ENCODE results near the gene IRF3.

IRF3 gene

GRCh38 chr19:49688531-49689132 is 23.0 kb upstream of the IRF3 start:
- Histone ChIP-seq H3K27ac (peak overlapping the region in 10 of 21 experiments; percentile 14 to 82 (median 46)), H3K4me3 (peak overlapping the region in 3 of 7 experiments; percentile 1 to 28 (median 21))

DNA sequence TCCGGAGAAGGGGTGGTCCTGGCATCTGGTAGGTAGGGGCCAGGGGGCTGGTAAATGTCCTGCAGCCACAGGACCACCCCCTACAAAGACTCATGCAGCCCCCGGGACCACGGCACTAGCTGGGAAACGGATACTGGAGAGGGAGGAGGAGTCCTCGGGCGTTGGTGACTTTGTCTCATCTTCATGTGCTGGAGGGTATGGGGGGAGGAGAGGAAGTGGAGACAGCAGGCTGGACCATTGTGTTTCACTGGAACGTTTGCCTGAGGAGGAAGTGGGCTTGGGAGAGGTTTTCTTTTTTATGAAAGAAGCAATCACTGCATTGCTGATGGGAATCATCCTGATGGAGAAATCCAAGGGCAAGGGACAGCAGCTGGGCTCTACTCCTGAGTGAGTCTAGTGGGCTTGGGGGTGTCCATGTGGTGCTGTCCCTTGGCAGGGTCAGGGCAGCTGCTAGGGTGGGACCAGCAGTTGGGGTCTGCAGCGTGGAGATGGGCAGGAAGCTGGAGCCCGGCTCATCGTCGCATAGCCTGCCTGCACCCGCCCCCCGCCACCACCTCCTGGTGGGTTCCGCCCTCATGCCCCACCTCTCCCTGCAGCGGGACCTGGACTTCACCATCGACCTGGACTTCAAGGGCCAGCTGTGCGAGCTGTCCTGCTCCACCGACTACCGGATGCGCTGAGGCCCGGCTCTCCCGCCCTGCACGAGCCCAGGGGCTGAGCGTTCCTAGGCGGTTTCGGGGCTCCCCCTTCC is 22.1 kb upstream of the IRF3 start:
- Histone ChIP-seq H3K4me3 (peak overlapping the region in 1 of 7 experiments; percentile 1), H3K27ac (peak overlapping the region in 11 of 21 experiments; percentile 9 to 82 (median 36))

GRCh38 chr19:49687150-49687549 is 21.5 kb upstream of the IRF3 start:
- peak overlapping the region in 7 of 21 experiments; percentile 2 to 82 (median 35) for H3K27ac ChIP-seq
- no peak overlapping the region for H3K4me3 ChIP-seq

DNA sequence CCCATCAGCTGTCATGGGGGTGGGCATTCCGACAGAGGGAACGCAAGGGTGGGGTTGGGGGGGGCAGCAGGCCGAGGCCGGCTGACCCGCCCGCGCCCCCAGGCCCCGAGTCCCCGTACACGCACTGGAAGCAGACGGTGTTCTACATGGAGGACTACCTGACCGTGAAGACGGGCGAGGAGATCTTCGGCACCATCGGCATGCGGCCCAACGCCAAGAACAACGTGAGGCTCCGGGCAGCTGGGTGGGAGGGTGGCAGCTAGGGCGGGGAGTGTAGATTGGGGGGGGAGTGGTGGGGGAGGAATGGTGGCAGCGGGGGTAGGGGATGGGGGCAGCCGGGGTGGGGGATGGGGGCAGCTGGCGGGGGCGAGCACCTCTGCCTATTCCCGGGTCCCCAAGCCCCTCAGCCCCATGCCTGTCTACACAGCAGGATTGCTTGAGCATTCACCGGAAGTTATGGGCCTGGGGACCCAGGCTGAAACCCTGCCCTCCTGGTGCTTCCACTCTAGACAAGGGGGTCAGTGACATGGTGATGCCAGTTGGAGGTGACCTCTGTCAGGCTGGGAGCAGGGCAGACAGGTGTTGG is 20.9 kb upstream of the IRF3 start:
- H3K4me3 ChIP-seq = no peak overlapping the region

GRCh38 chr19:49685845-49686332 is 20.2 kb upstream of the IRF3 start:
- H3K27ac ChIP-seq = peak overlapping the region in 1 of 21 experiments; percentile 21
- H3K4me3 ChIP-seq = no peak overlapping the region

More for the DNA sequence above, 20.9 kb upstream of the IRF3 start:
- H3K27ac ChIP-seq = peak overlapping the region in 5 of 21 experiments; percentile 2 to 82 (median 43)

- Histone ChIP-seq H3K27ac (peak overlapping the region in 1 of 21 experiments; percentile 1), H3K4me3 (no peak overlapping the region)
These were observed 19.4 kb upstream of the IRF3 start for GRCh38 chr19:49684983-49685553.

DNA sequence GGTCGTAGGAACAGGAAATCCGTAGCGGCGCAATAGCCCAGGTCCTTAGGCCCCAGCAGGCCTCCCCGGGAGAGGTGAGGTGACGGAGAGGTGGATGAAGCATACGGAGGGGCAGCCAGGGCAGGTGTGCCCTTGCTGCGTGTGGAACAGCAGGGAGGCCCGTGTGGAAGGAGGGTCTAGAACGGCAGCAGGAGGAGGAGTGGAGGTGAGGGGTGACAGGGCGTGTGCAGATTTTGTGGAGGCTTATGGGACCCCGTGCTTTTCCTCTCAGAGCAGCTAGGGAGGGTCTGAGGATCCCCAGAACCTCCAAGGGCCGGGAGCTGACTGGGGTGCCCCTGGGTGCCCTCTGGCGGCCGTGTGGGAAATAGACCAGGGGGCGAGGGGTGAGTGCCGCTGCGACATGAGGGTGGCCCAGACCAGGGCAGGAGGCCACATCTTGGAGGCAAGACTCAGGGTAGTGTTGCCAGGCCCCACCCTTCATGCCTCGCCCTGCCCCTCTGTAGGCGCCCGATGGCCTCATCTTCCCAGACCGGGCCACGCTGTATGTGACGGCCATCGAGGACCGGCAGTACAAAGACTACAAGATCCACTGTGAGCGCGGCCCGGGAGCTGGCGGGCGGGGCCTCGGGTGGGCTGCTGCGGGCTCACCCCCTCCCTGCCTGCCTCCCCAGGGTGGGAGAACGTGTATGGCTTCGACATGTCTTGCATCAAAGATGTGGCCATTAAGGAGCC is 18.8 kb upstream of the IRF3 start:
- peak overlapping the region in 1 of 21 experiments; percentile 1 for H3K27ac ChIP-seq
- H3K4me3 ChIP-seq = no peak overlapping the region

DNA sequence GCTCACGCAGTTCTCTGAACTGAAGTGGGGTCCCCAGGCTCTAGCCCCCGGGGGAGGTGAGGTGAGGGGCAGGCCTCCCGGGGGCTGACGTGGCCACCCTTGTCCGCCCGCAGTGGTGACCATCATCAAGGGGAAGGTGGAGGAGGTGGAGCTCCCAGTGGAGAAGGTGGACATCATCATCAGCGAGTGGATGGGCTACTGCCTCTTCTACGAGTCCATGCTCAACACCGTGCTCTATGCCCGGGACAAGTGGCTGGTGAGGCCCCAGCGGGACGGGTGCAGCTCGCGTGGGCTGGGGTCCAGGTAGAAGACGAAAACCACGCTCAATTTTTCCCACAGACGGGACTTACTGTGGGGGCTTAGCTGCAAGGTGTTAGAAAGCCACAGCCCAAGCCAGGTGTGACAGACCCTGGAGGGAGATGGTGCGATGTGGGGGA is 18.2 kb upstream of the IRF3 start:
- no peak overlapping the region for H3K27ac ChIP-seq

DNA sequence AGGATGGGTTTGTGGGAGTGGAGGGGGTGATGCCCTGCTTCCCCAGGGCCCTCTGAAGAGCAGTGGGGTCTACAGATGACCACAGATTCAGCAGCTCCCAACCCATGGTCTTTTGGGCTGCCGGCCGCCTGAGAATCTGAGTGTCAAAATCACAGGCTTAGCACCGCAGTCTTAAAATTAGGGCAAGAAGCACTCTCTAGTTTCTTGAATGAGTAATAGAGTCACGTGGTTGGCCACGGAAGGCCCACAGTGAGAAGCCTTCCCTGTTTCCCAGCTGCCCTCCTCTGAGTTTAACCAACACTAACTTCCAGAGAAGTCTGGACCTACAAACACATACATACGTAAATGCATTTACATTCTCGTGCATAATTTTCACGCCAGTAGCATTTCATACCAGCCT is 16.6 kb upstream of the IRF3 start:
- no peak overlapping the region for H3K4me3 ChIP-seq
- peak overlapping the region in 1 of 21 experiments; percentile 18 for H3K27ac ChIP-seq

More for the DNA sequence above, 18.2 kb upstream of the IRF3 start:
- H3K4me3 ChIP-seq = no peak overlapping the region

GRCh38 chr19:49681830-49682229 is 16.2 kb upstream of the IRF3 start:
- Histone ChIP-seq H3K27ac (peak overlapping the region in 1 of 21 experiments; percentile 18), H3K4me3 (no peak overlapping the region)

- Histone ChIP-seq H3K27ac (peak overlapping the region in 16 of 21 experiments; percentile 11 to 80 (median 51)), H3K4me3 (peak overlapping the region in 3 of 7 experiments; percentile 10 to 17 (median 11))
These were observed 15.0 kb upstream of the IRF3 start for GRCh38 chr19:49680421-49681351.

DNA sequence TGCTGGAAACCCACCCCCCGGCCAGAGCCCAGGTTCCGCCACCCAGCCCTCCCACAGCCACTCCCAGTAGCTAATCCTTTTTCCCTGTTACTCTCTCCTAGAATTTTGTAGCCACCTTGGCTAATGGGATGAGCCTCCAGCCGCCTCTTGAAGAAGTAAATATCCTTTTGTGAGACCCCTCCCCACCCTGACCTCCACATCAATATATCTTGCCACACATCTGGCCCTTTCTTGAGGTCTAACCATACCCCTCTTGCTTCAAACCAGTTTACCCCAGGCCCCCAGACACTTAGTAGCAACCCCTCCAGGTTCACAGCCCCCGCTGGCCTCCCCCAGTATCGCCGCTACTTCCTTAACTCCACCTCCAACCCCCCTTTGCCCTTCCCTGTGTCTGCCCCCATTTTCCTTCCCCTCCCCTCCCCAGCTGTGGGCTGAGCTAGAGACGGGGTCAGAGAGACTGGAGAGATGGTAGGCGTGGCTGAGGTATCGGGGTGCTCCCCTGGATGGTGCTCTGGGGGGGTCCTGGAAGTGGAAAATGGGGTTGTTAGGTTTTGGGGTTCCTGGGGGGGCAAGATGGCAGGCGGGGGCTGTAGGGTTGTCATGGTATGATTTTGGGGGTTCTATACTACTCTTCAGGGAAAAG is 14.2 kb upstream of the IRF3 start:
- H3K4me3 ChIP-seq = peak overlapping the region in 1 of 7 experiments; percentile 11
- H3K27ac ChIP-seq = peak overlapping the region in 15 of 21 experiments; percentile 11 to 97 (median 52)

GRCh38 chr19:49678985-49679770 is 13.5 kb upstream of the IRF3 start:
- peak overlapping the region in 7 of 21 experiments; percentile 12 to 97 (median 91) for H3K27ac ChIP-seq
- H3K4me3 ChIP-seq = peak overlapping the region in 2 of 7 experiments; percentile 97 to 99

DNA sequence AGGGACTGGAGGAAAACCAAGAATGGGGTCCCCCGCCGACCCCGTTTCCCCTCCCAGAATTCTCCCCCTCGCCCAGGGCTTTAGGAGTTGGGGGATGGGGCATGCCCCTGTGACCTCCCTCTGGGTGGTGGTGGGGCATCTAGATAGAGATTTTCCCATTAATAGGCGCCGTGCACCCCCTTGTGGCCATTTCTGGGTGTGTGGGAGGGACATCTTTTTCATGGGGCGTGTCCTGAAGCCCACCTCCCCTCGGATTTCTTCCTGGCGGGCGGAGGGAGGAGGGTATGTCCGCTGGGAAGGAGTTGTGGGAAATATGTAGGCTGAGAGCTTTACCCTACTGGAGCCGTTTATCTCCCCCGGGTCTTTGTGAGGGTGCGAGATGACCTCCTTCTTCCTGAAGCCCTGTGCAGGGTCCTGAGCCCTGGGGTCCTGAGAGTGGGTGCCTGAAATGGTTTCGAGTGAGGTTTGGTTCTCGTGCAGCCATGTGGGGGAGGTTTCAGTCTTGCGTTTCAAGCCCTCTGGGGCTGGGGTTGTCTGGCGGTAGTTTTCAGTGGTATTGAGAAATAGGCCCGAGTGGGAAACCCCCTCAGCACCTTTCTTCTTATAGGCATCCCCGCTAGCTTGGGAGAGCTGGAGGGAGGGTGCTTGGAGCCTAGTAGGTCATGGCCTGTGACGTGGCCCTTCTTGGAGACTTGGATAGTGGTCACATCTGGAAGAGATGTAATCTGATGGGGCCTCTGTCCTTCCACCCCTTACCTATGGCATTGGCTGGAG is 12.4 kb upstream of the IRF3 start:
- peak overlapping the region; percentile 81 to 98 (median 95) for H3K27ac ChIP-seq
- peak overlapping the region; percentile 68 to 99 (median 93) for H3K4me3 ChIP-seq

DNA sequence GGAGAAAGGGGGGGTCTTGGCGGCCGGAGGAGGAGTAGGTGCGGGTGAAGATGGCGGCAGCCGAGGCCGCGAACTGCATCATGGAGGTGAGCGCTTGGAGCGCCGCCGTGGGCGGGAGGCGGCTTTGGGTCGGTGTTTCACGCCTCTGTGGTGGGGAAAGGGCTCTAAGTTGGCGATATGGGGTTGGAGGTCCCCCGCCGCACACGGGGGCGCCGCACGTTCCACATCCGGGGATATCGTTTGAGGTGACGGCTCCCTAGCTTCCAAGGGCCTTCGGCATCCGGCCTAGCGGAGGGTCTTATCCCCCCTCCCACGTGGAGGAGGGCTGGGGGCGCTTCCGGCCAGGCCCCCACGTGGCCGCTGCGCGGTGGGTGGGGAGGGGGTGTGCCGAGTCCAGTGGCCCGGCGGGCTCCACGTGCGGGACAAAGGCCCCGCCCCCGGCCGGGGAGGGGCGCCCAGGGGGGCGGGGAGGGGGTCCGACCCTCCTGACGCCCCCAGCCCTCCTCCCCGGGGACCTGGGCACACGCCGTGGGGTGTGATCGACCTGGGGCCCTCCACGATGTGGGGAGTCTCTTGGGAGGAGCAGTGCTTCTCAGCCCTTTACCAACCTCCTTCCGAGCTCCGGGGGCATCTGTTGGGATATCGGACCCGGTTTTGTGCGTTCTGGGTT is 11.7 kb upstream of the IRF3 start, which contains the start of gene PRMT1:
Gene PRMT1 (plus strand): TSS at position 41 of the 670 bp plus-strand sequence. CDS start 10 bp downstream, at position 51.
- Histone ChIP-seq H3K27ac (peak within 1 kb of the TSS; percentile 81 to 98 (median 96)), H3K4me3 (peak within 1 kb of the TSS; percentile 68 to 99 (median 93))
